HG02759 (cell line): ENCODE measurements around the gene RHBDD3.

ENCODE experiments used
- ATAC-seq: cut with Tn5 transposase; IDR thresholded peaks from one replicate; pipeline ENCODE4 v1.9.1; 2021; ENCODE audit warnings: mild to moderate bottlenecking, moderate library complexity; ENCODE audit not compliant: unreplicated experiment

Gene RHBDD3

DNA sequence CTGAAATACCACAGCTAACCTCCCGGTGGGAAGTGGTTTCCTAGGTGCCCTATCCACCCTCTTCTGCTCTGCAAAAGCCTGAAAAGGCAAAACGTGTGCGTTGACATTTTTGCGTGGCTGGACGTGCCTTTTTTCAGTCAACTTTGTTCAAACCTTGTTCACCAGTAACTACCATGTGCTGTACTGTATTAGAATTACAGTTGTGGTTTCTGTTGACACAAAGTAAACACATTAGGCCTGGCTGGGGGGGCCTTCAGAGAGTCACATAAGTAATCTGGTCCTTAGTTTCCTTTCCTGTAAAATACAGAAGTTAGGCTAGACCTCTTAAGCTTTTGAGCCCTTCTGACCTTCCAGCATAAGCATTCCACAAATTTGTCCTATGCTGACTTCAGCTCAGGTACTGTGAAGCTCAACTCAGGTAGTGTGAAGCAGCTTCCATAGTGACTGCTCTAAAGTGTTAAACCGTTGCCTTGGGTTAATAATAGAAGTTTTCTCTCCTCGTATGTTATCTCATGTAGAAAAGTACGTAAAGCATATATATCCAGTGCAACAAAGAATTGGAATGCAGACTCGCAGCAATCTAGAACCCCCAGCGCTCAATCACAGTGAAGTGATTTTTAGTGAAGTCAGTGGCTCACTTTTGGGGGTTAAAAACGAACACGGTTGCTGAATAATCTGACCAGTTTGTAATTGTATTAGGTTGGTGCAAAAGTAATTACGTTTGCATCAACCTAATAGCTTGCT, 2.1 kb upstream of the RHBDD3 start:
- ATAC-seq, result no peak

DNA sequence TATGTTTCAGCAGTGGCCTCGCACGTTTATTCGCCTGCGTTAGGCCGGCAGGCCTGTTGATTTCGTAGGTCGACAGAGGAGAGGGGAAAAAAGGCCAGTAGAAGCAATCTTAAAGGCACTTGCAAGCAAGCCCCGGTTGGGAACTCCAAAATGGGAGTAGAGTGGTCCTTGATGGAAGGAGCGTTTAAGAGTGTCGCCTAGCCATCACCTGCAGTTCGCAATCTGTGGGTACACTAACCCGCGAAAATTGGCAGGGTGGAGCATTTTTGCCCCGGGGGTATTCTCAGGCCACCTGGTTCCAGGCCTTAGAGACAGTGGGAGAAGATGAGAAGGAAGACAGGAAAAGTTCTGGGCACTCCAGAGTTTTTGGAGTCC, 1.4 kb upstream of the RHBDD3 start:
- no peak for ATAC-seq

DNA sequence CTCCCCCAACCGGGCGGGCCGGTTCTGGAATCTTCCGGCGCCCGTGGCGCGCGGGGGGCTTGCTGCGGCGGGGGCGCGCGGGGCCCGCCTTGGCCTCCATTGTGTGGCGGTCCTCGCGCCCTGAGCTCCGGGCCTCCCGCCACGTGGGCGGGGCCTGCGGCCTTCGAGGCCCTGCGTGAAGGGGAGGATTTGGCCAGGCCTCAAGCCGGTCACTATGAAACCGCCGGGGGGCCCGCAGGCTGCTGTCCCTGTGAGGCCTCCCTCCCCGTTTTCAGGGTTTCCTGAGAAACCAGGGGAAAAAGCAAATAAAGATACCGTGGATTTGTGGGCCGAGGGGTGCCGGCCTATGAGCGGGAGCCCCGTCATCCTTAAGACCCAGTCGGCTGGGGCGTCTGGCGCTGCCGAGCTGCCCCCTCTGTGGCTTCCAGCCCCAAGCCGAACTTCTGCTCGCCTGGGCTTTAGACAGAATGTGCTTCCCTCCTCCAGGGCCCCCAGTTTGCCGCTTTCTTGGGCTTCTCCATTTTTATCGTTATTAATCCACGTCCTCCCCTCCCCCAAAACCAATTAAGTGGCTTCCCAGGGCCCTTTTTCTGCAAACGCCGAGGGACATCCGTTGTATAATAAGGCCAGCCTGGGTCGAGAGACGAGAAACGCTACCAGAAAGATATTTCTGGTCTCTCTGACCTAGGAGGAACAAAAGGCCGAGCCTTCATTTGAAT, 889 bp upstream of the RHBDD3 start:
- ATAC-seq, result peak; percentile 38

DNA sequence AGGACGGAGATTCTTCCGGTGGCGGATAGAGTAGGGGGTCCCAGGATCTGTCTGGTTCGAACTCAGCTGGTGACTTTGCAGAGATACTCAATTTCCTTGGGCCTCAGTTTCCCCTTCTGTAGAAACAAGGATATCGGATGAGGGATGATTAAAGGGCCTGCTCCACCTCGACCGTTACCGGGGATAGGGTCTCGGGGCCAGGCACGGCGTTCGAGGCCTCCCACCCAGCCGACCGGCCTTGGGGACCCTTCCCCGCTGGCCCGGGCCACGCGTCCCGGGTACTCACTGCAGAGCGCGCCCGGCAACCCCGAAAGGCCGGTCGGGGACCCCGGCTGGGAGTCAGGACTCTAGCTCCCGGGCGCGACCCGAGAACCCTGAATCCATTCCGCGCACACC, 321 bp downstream of the RHBDD3 start:
- no peak for ATAC-seq

DNA sequence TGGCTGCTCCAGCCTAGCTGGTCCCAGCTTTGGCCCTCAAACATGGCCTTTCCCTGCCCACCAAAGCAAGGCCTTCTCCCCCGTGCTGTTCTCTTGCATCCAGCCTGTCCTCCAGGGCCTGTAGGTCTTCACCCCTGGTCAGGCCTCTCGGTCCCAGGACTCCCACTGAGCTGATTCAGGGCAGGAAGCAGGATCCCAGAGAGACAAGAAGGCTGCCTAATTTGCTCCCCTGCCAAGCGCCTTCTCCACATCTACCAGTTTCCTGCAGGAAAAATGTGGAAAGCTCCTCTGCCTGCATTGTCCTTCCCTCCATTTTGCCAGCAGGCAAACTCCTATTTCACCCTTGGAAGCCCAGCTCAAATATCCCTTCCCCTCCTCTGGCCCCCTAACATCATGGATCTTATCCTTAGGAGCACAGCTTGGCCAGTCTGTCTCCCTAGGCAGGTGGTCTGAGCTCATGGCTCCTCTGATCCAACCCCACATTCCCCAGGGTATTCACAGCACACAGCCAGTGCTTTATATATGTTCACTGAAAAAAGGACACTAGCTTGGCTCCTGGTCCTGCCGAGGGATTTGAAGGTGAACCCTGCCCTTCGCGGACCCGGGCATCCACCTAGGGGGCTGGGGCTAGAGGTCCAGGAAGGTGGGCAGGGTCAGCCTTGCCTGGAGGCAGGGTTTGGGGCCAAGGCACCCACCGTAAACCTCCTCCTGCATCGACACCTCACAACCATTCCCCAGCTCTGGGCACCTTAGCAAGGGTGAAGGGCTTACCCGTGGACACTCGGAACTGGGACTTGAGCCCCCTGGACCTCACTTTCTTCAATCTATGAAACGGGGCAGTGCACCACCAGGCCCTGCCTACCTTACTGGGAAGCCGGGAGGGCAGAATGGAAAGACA, 968 bp downstream of the RHBDD3 start:
- no peak for ATAC-seq

DNA sequence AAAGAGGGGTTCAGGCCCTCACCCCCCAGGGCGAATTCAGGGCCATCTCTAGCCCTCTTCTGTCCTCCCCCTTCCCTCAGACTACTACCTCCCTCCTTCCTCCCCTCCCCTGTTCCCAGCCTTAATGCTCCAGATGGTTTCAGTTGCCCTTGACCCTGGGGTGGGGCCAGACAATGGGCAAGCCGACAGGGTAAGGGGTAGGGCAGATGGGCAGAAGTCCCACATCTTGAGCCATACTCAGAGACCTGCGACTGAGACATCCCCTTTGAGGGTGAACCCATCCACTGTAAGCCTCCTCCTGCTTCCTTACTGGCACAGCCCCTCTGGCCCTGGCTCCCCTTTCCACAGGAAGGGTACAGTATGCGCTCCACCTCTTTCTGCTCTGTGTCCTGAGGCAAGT, 1.9 kb downstream of the RHBDD3 start:
- no peak for ATAC-seq

DNA sequence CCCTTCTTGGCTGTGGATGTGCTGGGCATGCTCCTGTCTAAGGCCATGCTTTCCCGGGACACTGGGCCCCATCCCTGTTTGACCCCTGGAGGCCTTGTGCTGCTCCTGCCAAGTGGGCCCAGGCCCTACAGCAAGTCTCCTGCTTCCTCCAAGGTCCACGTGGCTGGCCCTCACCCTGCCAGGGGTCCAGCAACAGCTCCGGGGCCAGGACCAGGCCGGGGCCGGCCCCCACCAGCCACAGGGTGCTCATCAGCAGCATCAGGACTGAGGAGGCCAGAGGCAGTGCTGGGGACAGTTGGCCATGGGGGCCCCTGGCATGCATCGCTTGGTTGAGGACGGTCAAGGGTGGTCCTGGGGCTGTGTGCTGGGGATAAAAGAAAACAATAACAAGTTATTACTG, 2.5 kb downstream of the RHBDD3 start:
- no peak for ATAC-seq

DNA sequence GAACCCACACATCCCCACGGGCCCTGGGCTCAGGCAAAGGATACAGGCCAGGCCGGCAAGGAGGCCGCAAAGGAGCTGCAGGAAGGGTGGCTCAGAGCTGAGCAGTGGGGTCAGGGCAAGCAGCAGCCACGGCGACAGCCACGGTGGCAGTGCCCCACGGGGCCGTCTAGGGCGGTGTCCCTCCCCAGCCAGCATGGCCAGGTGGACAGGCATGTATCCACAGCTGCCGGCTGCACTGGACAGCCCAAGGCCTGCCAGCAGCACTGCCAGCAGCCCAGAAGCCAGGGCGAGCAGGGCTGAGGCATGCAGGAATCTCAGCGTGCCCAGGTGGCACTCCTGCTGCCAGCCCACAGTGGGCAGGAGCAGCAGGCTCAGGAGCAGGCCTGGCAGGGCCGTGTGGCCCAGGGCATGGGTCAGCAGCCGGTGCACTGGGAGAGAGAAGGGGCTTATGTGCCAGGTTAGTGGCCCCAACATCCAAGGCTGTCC, 3.9 kb downstream of the RHBDD3 start:
- ATAC-seq, result no peak

DNA sequence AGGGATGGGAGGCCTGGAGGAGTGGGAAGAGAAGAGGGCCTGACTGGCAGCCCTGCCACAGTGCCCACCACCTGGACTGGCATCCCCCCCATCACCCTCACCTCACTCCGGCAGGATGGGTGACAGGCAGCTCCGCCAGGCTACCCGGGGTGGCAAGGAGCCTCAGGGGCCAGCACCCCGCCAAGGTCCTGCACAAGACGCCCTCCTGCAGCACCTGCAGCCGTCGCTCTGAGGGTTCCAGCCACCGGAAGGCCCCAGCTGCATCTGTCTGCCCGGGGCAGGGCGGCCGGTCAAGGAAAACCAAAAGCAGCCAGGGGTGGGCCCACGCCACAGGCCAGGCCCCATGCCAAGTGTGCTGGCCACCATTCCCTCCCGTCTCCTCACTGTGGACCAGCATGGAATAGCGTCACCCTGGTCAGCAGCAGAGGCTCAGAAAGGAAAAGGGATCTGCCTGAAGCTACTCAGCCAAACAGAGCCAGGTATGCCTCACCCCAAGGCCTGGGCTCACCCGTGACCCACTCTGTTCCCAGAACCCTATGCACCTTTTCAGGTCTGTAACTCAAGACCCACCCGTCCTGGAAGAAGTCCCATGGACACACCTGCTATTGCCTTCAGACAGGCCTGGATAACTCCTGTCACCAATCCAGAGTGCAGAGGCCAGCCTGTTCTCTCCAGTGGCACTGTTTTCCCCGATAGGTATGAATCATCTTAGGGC, 7.0 kb downstream of the RHBDD3 start:
- ATAC-seq, result no peak

DNA sequence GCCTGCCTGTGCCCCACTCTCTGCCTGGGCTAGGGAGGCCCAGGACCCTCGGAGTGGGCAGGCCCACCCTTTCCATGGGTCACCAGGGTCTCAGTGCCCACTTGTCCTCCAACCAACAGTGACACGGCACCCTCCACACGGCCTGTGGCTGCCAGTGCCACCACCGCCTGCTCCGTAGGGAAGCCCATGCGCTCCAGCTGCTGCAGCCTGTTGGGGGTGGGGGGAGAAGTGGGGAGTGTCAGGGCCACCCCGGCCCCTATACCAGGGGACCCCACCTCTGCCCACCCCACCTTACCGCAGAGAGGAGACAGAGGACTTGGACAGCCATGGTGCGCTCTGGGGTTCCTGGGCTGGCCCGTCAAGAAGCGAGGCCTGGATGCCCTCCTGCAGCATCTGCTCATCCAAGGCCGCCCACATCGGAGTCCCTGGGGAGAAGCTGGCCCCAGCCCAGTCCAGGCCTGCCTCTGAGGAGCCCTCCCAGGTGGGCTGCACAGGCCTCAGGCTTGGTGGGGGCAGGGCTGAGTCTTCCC, 7.7 kb downstream of the RHBDD3 start:
- no peak for ATAC-seq

DNA sequence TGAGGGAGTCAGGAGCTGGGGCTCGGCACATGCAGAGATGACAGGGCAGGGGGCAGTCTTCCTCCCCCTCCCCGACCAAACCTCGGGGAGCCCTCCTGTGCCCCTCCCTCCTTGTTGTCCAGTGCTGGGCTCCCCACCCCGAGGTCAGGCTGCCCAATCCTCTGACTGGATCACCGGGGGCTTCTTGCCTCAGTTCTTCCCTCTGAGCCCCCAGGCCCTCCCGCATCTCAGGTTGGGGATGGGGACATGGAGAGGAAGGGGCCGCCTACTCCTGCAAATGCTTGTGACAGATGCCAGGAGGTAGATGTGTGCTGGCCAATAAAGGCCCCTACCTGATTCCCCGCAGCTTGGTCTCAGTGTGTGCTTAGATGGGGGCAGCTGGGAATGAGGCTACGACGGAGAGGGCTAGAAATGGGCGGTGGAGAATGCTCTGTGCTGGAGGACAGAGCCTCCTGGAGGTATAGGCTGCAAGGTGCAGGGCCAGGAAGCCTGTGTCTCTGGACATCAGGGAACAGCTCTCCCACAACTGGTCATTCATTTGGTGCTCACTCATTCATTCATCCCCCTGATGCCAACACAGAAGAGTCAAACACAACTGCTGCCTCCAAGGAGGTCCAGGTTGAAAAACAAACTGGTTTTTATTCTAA, 8.4 kb downstream of the RHBDD3 start:
- ATAC-seq, result no peak

DNA sequence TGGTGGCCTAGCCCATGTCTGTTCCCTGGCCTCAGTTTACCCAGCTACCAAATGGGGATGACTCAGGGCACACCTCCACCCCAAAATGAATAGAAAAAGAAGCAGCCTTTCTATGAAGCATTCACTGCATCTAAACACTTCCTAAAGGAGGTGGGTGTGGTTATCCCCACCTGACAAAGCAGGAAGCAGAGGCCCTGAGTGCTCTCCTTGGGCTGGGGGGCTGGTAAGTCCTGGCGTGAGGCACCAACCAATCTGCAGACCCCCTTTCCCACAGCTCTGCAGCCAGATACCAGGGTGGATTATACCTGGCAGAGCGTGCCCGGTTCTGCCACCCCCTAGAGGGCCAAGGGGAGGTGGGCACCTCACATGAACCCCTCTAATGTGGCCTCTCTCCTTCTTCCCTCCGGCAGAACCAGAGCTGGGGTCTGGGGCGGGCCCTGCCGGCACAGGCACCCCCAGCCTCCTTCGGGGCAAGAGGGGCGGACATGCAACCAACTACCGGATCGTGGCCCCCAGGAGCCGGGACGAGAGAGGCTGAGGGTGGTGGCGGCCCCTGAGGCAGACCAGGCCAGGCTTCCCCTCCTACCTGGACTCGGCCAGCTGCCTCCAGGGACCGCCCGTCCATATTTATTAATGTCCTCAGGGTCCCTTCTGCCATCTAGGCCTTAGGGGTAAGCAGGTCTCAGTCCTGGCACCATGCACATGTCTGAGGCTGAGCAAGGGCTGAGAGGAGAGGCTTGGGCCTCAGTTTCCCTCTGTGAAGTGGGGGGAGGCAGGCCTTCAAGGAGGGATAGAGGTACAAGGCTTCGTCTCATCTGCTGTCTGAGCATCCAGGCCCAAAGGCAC, 9.2 kb downstream of the RHBDD3 start:
- no peak for ATAC-seq

DNA sequence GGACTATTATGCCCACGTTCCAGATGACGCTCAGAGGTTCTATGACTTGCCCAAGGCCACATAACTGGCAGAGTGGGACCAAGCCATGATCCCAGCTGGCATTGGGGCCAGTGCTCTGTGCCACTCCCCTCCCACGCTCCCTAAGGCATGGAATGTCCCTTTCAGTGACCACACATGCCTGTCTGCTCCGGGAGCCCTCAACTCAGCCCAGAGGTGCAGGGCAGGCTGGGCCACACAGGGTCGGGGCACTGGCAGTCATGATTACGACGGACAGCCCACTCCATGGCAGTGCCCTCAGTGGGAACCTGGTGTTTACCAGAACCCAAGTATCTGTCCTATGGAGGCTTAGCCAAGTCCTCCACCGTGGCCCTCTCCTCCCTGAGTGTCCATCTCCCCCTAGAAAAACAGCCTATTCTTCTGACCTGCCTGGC, 10.0 kb downstream of the RHBDD3 start:
- ATAC-seq, result no peak

DNA sequence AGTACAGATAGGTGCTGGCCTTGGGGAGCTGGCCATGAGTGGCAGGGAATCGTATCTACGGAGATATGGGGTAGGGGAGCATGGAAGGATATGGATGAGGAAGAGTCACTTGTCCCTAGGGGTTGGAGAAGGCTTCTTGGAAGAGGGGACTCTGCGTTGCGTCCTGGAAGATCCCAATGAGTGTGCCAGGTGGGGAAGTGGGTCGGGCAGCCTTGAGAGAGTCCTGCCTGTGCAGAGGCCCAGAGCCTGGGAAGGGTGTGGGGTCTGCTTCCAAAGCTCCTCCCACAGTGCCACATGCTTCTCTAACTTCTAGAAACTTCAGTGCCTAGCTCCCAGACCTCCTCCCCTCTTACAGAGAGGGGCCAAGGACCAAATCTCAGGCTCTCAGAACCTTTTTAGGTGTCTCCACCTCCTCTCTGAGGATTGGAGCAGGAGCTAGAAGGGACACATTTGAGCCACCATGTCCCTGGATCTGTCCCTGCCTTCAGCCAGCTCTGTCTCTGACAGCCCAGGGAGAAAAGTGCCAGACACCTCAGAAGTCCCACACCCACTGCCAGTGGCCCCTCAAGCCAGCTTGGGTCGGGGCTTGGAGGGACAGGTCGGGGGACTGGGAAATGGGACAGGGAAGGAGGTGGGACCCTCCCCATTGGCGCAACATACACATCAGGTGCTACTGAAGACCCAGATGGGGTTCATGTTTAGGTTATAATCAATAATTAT, 11.0 kb downstream of the RHBDD3 start:
- no peak for ATAC-seq

DNA sequence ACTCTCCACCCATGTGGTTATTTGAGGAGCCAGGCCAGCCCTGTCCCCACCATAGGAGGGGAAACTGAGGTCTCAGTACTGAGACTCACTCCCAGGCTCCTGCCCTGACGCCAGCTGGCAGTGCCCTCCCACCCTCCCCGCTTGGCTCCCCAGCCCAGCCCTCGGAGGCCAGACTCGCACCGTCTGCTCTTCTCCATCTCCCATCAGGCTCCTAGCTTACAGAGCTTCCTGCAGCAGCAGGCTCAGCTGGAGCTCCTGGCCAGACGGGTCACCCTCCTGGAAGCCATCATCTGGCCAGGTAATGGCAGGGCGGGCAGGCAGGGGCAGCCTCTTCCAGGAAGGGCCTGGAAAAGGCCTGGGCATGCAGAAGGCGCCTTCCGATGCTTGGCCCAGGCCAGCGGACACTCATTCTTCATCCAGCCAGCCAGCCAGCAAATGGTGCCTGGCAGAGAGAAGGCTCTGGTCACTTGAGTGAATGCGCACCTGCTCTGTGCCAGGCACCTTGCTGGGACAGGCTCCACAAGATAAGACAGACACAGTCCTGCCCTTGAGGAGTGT, 12.6 kb downstream of the RHBDD3 start:
- ATAC-seq, result no peak

DNA sequence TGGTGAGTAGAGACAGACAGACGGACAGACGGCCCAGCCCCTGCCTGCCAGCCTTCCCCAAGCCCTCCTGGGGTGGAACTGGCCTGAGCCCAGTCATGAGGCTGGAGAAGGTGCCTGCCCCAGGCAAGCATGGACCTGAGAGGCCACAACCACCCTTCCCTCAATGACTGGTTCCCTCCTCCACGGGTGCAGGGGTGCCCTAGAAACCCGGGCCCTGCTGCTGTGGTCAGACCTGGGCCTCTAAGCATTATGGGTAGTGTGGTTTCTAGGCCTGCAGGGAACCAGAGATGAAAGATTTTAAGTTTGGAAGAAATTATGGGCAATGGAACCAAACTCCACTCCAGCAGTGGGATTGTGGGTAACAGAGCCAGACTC, 13.5 kb downstream of the RHBDD3 start:
- ATAC-seq, result no peak

DNA sequence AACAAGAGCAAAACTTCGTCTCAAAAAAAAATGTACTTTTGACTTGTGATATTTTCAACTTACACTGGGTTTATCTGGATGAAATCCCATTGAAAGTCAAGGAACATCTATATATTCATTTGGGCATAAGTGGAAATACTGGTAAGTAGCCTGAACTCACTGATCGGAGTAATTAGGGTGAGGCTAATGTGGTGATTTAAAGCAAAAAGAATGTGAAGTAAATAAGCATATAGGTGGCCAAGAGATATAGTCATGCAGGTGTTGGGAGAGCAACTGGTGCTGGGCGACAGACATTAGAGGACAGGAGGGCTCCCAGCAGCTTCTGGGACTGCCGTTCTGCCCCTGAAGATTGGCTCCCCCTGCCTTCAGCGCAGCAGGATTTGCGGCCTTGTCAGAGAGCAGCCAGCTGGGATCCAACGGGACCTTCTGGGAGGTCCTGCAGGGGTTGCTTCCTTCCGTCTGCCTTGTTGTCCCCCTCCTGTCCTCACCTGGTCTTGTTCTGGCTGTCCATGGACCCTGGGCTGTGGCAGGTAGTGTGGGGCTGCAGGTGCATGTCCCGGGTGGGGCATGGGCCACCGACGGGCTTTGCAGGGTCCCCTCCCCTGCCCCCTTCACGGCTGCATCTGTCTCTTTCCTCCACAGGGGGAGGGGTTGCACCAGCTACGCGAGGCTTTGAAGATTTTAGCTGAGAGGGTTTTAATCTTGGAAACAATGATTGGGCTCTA, 14.1 kb downstream of the RHBDD3 start:
- no peak for ATAC-seq
